D341Med (cell line): ENCODE results near the gene CENPV.
"Not testable (repeated sequence)": the region's sequence is repeated elsewhere in the genome, so short reads cannot be mapped to it uniquely, and the experiment has no call there.

ENCODE experiments used
- DNase-seq: peaks from one replicate; pipeline ENCODE4 v3.0.0; 2012; ENCODE audit warnings: low spot score

CENPV gene

GRCh38 chr17:16313139-16314090 lies 39.9 kb downstream of the CENPV start:
- no peak for DNase-seq

GRCh38 chr17:16312061-16312460 lies 41.2 kb downstream of the CENPV start:
- DNase-seq = not testable (repeated sequence)

GRCh38 chr17:16306211-16306610 lies 47.1 kb downstream of the CENPV start:
- DNase-seq = no peak

DNA sequence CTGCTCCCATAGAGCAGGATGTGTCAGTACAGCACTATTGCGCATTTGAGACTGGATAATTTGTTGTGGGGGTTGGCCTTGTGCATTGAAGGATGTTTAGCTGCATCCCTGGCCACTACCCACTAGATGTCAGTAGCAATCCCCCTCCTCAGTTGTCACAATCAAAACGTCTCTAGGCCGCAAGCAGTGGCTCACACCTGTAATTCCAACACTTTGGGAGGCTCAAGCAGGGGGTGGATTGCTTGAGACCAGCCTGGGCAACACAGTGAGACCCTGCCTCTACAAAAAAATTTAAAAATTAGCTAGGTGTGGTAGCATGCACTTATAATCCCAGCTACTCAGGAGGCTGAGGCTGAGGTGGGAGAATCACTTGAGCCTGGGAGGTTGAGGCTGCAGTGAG lies 48.4 kb downstream of the CENPV start:
- peak; percentile 33 for DNase-seq

DNA sequence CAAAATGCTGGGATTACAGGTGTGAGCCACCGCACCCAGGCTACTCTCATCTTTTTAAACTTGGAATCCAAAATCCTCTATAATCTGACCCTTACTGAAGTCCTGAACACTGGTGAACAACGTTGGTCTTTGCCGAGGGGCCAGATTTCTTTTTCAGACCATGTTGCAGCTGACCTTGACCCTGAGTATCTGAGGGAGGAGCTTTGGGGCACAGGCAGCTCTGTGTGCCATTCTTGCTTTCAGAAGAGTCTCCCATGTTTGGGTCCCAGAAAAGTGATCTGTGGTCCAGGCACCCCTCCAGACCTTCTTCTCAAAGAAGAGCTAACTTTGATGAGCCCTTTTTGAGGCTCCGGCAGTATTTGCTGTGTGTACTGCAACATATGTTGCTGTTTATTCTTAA lies 50.4 kb downstream of the CENPV start:
- no peak for DNase-seq

GRCh38 chr17:16301963-16302855 lies 51.1 kb downstream of the CENPV start:
- DNase-seq = no peak

- no peak for DNase-seq
Measured at GRCh38 chr17:16300554-16300953, 52.7 kb downstream of the CENPV start.

- no peak for DNase-seq
Measured at GRCh38 chr17:16298140-16298662, 55.1 kb downstream of the CENPV start.

- no peak for DNase-seq
Measured at GRCh38 chr17:16297367-16298139, 55.7 kb downstream of the CENPV start.

DNA sequence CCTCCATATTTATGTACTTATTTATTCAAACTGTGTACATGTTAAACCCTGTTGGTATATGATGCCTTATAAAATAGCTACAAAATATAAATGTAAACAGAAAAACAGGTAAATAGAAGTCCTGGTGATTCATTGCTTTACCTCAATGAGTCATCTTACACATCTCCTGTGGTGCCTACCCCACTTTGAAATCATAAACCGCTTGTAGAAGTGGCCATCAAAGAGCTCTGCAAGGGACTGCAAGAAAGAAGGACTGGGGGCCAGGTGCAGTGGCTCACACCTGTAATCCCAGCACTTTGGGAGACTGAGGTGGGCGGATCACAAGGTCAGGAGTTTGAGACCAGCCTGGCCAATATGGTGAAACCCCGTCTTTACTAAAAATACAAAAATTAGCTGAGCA lies 57.2 kb downstream of the CENPV start:
- not testable (repeated sequence) for DNase-seq

GRCh38 chr17:16294560-16294959 lies 58.7 kb downstream of the CENPV start:
- DNase-seq = no peak

DNA sequence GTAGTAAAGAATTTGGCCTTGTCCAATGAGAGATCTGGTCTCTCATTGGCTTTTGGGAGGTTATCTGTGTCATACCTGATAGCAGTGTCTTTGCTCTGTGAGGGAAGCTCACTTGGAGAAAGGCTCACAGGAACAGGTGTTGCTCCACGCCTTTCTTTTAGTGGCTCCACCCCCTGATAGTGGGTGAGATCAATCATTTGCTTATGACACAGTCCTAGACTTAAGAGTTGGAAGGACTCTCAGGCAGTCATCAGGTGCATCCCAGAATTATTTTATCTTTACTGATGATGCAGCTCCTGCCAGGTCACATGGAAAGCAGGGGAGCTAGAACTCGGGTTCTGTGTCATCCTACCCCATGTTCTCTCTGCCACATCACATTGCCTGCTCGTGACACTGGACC lies 59.3 kb downstream of the CENPV start:
- no peak for DNase-seq
